Erythroblast (primary cell): Measurements from ENCODE around the gene AMBP.

Experiments
- GATA1 ChIP-seq: IDR thresholded peaks from 2 replicates; pipeline ENCODE4 v1.6.1; 2011; ENCODE audit warnings: low read depth, mild to moderate bottlenecking, control low read depth, low read length, moderate library complexity
- POLR2A ChIP-seq: IDR thresholded peaks from 2 replicates; pipeline ENCODE4 v1.6.1; 2011; ENCODE audit warnings: mild to moderate bottlenecking, low read length

DNA sequence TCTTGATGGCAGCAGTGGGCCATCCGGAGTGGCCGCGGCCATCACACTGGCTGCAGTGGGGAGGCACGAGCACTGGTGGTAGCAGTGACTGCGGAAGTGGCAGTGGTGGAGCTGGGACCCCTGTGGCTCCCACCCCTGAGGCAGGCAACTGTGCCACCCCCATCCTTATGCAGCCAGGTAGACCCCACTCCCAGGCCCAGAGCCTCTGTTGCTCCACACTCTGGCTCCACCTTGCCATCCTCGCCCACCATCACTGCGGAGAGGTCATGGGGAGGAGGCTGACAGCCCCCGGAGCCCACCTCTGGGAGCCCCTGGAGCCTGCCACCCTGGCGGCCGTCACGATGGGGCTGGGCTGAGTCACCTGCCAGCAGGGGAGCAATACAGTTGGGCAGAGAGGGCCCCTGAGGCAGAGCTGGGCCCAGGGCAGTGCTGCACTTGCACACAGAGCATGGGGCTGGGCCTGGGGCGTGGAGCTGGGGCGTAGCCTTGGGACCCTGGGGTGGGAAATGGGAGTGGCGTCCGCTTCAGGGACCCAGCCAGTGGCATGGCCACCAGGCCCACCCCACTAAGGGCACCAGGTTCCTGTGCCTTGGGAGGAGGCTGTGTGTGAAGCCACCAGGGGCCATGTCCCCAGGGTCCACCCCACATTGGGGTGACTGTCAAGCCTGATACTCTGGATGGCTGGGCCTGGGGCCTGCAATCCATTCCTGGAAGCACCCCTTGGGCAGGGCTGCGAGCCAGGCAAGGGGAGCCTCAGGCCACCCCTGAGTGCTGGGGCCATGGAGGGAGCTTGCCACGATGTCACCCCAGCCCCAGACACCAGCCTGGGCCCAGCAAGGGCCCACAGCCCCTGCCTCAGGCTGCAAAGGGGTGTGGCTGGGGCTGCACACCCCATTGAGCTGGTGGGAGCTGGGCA lies 7.7 kb downstream of the AMBP start:
- TF ChIP-seq POLR2A, result no peak
- TF ChIP-seq GATA1, result no peak
